8988T (cell line): Measurements from ENCODE around the gene CISD1.

Experiments used
- DNase-seq: peaks from one replicate; pipeline ENCODE4 v3.0.0; 2011

The CISD1 gene

DNA sequence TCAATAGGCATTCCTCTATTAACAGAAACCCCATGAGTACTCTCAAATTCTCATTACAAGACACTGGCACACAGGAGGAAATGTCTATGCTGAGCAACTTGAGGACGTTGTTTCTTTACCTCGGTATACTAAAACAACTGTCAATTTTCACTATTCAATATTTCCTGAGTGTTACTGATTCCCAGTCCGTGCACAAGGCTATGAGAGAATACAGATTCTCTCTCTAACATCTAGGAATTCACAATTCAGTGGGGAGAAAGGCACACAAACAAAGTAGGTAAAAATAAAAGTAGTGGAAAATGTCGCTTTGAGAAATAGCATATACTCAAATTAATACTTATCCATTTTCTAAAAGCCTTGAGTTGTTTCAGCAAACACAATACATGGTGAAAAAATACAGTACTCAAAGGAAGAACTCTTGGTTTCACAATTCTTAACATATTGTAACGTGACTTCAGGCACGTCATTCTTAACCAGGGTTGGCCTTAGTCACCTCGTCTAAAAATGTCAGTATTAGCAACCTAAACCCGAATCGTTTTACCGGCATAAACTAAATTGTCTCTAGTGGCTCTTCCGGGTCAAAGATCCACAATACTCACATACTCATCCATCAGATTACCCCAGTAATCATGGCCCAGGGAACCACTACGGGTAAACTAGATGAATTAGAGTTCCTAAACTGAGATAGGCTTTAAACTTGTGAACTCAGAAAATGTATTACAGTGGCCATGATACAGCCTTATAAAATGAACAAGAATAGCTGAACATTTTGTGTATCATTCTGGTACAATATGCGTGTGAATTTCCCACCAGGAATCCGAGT is 2.7 kb upstream of the CISD1 start:
- DNase-seq, result no peak

DNA sequence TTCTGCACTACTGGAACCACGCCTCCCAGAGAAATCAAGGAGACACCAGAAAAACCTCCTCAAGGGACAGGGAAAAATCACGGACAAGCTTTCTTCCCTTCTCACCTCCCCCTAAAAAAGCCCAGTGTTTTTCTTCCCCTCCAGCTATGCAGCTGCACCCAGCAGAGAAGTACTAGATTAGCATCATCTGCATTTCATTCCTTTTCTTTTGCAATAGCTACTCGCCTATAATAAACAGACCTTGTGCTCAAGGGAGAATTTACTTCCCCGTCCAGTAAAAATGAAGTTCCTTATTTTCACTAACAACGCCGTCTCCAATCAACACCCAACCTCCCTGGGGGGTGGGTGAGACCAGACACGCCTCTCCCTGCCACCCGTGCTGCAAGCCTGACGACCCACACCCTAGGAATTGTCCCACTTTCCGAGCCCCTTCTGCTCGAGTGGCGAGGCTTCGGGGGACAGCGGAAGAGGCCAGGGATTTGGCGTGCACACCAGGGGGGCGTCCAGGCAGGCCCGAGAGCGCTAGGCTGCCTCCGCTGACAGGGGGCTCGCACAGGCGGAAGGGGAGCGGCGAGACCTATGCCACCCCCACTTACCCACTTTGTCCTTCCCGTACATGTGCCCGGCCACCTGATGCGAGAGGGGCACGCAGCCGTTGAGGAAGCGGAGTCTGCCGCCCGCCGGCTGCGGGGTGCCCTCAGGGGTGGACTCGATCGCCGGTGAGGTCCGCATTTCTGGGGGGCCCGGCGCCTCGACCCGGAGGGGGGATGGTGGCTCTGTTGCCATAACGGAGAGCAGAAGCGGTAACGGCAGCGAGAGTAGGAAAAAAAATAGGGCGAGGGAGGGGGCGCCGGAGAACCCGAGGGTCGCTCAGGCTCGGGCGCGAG is 1.9 kb upstream of the CISD1 start:
- peak; percentile 18 for DNase-seq

DNA sequence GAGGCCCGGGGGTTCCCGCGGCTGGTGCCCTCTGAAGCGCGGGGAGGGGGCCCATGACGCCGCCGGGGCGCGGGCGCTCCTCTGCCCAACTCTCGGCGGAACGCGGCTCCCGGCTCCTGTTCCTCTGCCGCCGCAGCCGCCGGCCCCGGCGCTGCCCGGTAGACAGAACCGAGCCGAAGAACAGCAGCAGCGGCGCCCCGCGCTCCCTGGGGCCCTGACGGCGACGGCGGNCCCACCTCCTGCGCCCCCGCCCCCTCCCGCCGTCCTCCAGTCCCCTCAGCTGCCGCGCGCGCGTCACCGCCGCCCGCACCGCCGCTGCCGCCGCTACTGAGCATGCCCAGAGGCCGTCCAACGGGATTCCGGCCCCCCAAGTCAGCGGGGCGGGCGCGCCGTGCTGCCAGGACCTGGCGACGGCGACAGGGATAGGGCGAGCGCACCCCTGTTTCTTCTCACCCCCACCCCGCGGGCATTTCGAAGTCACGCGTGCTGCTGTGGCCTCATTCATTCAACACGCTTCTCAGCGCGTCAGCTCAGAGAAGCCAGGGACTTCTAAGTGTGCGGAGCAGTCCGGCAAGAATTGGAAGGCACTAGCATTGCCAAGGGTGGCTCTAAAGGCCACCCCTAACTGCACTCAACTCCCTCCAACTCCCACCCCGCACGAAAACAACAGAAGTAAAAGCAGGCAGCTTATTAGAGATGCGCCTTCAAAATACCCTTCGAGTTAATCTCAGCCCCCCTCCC is 1.1 kb upstream of the CISD1 start, which contains the start of gene IPMK:
TSS of gene IPMK (minus strand) at position 182 of the 741 bp plus-strand sequence. CDS start 283 bp downstream, outside the sequence.
- DNase-seq, result peak; percentile 46

DNA sequence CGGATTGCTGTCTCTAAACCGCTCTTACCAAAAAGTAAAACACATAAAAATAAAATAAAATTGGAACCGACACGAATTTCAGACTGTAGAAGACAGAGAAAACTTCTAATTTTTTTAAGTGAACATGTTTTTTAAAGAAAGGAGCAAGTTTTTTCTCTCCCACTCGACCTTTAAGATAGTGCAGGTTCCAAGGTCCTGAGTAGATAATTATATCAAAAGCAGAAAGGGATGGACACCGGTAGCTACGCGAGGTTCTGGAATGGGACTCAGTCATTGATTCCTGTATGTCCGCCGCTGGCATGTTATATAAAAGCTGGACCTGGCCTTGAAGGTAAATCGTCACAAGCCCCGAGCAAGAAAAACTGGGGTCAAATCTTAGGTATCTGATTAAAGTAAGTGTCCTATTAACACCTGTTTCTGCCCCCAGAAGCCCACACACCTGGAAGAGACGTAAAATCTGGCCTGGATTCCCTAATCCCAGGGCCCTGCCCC is 462 bp upstream of the CISD1 start:
- DNase-seq, result no peak

DNA sequence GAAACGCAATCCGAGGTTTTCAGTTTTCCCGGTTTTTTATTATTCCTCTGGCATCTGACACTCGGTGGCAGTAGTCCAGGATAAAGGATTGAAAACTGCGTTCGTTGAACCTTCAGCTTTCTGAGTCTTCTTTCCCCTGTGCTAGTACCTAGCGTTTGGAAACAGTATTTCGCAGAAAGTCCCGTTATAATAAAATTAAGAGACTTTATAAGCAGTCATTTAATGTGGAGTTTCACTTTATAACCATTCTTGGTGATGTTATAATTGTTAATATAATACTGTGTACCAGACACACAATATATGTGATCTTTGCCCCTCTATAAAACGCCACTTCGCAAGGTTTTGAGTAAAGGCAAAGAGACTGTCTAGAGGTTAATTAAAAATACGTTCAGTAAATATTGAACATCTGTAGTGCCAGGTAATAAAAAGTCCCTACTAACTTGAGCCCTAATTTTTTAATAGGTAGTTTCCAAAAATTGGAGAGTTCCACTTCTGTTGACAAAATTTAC is 874 bp downstream of the CISD1 start:
- no peak for DNase-seq

DNA sequence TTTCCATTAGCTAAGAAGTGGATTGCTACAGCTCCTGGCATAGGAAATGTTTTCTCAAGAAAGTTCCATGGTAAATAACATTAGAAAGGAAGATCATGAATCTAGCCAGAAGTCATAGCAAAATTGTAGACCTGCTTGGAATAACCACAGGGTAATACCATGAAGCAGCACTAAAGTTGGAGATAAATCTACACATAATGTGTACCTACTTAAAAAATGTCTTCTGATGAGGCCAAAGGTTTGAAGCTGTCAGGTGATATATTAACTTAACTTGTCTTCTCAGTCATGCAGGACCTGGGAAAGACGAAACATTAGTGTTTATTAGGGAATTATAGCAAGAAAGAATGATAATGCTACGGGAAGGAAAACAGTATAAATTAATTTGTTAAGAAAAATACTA is 6.3 kb downstream of the CISD1 start:
- DNase-seq, result no peak

DNA sequence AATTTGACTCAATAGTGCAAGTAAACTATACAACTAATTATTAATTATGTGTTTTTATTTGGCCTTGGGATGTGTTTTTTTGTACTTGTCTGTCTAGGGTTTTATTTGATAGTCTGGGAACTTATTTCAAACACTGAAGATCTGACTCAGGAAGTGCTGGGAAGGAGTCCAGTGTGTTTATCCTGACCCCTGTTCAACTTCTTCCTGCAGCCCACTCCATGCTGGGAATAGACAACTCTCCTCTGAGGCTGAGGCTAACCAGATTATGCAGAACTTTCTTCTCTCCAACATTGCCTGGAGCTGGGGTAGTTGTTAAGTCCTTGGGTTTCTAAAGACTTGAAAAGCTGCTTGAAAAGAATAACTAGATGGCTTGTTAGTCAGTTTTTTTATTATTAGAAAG is 6.9 kb downstream of the CISD1 start:
- DNase-seq, result no peak

DNA sequence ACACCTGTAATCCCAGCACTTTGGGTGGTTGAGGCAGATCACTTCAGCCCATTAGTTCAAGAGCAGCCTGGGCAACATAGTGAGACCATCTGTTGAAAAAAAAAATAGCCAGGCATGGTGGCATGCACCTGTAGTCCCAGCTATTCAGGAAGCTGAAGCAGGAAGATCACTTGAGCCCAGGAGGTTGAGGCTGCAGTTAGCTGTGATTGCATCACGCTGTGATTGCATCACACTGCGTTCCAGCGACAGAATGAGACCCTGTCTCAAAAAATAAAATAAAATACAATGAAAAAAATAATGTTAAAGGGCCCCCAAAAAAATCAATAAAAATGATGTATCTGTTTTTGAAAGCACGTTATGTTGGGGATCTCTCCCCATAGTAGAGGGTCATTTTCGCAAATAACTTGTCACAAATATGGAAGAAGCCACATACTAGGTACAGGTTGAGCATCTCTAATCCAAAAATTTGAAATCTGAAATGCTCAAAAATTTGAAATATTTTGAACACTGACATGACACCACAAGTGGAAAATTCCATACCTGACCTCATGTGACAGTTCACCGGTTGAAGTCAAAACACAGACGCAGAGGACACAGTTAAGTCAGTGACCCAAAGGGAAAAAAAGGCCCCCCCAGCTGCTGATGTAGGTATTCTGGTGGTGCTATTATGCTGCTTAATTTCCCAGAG is 9.5 kb downstream of the CISD1 start:
- no peak for DNase-seq

DNA sequence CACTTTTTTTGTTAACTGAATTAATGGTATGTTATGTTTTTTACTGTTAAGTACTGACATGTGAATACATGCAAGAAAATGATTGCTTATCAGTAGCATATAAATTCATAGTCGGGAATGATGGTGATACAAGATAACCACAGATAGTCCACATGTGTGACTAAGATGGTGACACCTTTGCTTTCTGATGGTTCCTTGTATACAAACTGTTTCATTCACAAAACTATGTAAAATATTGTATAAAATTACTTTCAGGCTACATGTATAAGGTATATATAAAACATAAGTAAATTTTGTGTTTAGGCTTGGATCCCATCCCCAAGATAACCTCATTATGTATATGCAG is 10.0 kb downstream of the CISD1 start:
- DNase-seq, result no peak

DNA sequence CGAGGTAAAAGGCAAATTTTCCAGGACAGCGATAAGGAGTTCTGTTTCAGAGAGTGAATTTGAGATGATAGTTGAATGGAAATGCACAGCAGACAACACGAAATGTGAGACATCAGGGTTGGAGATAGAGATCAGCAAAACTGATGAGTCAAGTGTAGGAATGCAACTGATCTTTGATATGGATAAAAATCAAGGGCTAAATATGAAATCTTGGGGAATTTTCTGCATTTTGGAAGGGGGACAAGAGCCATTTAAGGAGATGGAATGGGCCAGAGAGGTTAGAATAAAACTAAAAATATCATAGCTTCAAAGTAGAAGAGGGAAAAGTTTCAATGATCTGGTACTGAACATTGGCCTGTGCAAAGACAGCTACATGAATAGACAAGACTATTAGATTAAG is 11.5 kb downstream of the CISD1 start:
- no peak for DNase-seq

DNA sequence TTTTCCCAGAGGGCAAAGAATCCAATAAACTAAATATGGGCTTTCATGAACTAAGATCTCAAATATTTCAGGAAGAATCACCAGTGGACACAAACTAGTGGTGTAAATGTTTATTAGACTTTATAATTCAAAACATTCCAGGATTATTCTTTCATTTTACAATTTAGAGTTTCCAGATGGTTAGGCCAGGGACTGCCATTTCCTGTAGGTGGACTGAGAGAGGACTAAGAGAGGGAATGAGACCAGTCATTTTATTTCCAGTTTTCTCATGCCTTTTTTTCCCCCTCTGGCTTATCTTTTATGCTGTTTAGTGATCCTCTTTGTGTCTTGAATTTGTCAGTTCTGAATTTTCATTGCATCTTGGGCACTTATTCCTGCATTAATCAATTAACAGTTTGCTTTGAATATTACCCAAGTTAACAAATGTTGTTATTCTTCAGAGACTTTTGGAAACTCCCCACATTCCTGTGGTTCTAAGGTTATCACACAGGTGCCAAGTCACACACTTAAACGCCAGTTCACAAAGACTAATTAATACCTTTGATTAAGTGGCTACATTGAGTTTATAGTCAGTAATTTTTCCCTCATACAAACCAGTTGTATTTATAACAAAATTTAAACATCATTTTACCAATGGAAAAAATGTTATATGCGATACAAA is 12.3 kb downstream of the CISD1 start:
- no peak for DNase-seq

DNA sequence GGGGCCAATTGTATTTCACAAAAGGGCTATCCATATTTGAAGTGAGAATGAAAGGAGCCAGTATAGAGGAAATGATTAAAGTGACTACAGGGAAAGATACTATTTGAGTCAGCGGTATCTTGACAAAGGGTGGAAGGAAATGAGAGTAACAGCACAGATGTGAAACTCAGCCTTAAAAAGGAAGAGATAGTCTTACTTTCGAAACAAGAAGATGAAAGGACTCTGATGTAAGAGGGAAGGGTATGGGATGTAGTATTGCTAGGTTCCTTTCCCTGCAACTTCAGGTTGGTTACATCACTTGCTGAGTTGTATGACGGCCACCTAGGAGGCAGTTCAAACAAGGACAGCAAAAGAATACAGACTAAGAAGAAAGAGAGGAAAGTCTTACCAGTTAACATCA is 13.7 kb downstream of the CISD1 start:
- DNase-seq, result no peak

DNA sequence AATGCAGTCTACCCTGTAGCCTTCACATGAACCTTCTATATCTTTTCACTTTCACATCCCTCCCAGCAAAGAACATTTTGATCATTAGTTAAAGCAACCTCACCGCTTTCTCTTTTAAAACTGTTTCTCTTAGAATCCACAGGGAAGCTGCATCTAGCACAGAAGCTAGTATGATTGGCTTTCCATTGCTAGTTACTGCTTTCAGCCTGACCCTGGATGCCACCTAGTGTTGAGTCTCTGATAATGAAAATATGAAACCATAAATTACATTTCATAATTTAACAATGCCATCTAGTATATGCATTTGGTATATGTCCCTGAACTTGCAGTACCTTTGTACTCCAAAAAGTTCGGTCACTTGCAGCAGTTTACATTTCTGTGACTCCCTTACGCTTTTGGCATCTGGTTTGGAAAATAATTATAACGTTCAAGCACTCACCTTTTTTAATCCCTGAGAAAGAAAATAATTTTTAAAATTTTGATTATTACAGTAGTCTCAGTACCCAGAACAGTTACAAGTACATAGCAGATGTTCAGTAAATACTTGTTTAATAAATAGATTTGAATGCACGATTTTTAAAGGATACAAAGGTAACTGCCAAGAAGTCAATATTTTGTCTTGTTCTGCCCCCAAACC is 22.7 kb downstream of the CISD1 start:
- no peak for DNase-seq

DNA sequence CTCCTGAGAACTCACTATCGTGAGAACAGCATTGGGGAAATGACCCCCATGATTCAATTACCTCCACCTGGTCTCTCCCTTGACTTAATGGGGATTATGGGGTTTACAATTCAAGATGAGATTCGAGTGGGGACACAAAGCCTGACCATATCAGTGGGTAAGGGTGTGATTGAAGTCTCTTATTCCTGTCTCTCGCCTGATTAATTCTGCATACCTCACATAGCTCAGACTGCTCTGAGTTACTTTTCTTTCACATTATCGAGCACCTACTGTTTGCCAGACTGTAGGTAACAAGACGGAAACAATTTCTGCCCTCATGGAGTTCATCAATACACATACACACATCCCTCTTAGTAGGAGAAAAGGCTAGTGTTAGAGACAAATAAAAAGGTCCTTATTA is 25.0 kb downstream of the CISD1 start:
- DNase-seq, result no peak

DNA sequence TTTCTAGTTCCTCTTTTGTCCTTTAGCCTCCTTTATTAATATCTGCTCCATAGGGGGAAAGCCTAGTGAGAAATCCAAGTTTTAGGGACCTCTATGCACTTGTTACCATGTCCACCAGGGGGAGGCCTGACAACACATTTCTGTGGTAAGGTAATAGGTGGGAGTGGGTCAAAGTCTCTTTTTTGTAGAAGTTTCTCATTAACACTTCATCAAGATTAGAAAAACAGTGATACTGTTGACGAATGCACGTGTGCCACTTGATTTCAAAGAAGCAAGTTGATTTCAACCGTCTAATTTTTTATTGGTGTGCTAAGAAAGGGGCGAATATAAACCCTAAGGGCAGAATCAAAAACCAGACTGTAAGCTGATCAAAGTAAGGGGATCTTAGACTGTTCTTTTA is 30.6 kb downstream of the CISD1 start:
- DNase-seq, result peak; percentile 29

DNA sequence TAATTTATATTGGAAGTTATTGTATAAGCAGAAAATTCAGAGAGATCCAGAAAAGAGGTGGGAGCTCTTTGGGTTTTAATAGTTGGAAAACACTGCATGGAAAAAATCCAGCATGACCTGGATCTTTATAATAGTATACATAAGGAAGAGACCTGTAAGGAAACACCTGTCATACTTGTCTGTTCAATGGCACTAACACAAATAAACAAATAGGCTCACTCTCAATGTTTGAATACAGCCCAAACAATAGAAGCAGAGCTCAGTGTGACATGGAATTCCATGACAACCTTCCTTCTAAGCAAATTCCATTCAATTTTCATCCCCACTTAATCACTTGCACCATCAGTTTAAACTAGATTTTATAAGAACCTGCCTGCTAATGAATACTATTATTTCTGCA is 31.7 kb downstream of the CISD1 start:
- DNase-seq, result no peak

DNA sequence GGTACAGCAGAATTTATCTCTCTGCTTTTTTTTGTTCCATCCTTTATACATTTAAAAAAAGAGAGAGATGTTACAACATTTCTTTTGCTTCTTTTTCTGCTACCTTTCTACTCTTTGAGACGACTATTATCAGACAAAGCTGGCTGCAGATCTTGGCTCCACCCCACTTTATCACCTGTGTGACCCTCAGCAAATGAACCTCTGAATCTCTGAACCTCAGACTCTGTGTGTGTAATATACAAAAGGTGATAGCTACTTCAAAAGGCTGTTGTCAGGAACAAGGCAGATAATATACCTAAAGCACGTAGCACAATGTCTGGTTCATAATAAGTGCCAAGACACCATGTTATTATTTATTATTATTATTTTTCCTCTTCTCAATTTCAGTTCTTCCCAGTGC is 33.3 kb downstream of the CISD1 start:
- DNase-seq, result no peak

DNA sequence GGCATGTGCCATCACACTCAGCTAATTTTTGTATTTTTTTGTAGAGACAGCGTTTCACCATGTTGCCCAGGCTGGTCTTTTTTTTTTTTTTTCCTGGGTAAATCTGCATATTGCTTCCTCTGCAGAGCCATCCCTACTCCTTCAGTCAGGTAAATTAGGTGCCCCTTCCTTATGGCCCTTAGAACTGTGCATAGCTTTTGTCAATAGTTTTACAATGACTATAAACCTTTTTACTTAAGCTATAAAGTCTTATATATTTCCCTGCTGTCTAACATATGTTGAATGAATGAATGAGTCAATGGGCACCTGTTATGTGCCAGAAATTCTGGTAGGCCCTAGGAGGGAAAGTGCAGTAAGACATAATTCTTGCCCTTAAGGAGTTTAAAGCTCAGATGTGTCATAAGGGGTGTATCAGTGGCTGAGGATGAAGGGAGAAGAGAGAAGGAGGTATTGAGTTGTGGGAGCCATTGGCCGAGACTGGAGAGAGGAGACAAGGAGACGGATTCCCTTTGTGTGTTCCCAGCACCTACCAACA is 35.2 kb downstream of the CISD1 start:
- no peak for DNase-seq

DNA sequence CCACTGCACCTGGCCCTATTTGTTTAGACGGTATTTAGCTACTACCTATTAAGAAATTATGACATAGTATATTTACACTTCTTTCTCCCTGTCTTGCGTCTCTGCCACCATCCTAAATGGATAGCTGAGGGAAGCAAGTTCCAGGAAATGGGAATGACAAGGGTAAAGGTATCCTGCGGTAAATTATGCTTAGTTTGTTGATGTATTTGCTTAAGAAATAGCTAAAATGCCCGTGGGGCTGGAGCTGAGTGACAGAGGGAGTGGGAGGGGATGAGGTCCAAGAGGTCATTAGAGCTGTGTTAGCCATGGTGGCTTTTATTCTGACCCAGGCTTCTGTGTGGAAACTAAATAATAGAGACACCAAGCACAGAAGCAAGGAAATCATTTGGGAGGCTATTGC is 36.9 kb downstream of the CISD1 start:
- no peak for DNase-seq

DNA sequence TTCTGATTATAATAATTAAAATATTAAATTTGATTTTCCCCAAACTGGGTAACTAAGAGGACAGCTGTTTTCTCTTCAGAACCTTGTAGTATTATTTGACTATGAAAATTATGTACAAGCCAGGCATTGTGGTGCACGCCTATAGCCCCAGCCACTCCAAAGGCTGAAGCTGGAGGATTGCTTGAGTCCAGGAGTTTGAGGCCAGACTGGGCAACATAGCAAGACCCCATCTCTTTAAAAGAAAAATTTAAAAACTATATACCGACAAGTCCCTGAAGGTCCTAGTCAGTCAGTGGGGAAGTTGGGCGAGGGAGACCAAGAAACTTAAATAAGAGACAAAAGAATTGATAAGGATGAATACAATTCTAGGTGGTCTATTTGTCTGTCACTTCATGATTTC is 38.7 kb downstream of the CISD1 start:
- no peak for DNase-seq

DNA sequence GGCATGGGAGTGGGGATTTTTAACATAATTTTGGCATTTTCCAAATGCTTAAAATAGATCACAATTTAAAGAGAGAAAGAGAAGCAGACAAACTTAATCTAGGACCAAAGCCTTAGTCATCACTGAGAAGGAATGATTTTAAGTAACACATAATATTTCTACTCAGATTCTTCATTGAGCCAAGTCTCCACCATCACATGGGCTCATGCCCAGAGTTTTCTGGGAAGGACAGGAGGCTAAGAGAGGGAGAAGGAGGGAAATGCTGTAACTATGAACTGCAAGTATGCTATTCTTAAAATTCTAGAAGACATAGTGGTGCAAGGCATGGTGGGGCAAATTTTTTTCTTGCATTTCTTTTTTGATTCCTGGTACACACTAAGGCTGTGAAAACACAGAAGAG is 42.1 kb downstream of the CISD1 start:
- DNase-seq, result no peak
